Fibroblast of lung (primary cell): ENCODE data around the gene CBR3. TPM values are rescaled to one million over a fixed set of nuclear protein-coding genes. Genes with fewer than 3 reads are reported as not detected.
A peak's percentile ranks its signal among the peaks of the same experiment; 100 is the strongest.

ENCODE experiments used
- DNase-seq, 2 donors: peaks; one replicate each; pipeline versions ENCODE4 v3.0.0 to v3.0.0-alpha.2; 2010; ENCODE audit warnings: low read depth in 2 of 2
- H2AFZ ChIP-seq: 2 replicates; pipeline ENCODE4 v1.5.1; 2012; ENCODE audit warnings: low read length, control low read depth, inconsistent platforms
- H3K27ac ChIP-seq: 2 replicates; pipeline ENCODE4 v1.5.1; 2011; ENCODE audit warnings: low read length, control low read depth; ENCODE audit not compliant: insufficient read depth
- H3K27me3 ChIP-seq: 2 replicates; pipeline ENCODE4 v1.5.1; 2011; ENCODE audit warnings: mild to moderate bottlenecking, low read length; ENCODE audit not compliant: control insufficient read depth, insufficient read depth
- H3K36me3 ChIP-seq: 2 replicates; pipeline ENCODE4 v1.5.1; 2011; ENCODE audit warnings: low read length; ENCODE audit not compliant: control insufficient read depth, insufficient read depth
- H3K4me1 ChIP-seq: 2 replicates; pipeline ENCODE4 v1.5.1; 2011; ENCODE audit warnings: low read length; ENCODE audit not compliant: control insufficient read depth, insufficient read depth; ENCODE audit errors: extremely low read depth
- H3K4me2 ChIP-seq: 2 replicates; pipeline ENCODE4 v1.5.1; 2011; ENCODE audit warnings: low read length, control low read depth; ENCODE audit not compliant: insufficient read depth; ENCODE audit errors: extremely low read depth
- H3K4me3 ChIP-seq, 4 experiments: fragments of 200-600 bp in 1 of 4; sonication (generic) in 1 of 4; replicated peaks in 1 of 4; 2 replicates each; pipeline ENCODE4 v1.5.1; 2011 to 2016; ENCODE audit warnings: low read length in 4 of 4, low read depth in 3 of 4, mild to moderate bottlenecking in 3 of 4, control low read depth in 2 of 4, inconsistent platforms in 1 of 4, mixed read lengths in 1 of 4; ENCODE audit not compliant: insufficient read depth in 1 of 4; ENCODE audit errors: control extremely low read depth in 1 of 4
- H3K79me2 ChIP-seq: 2 replicates; pipeline ENCODE4 v1.5.1; 2012; ENCODE audit warnings: mild to moderate bottlenecking, low read length, inconsistent platforms; ENCODE audit not compliant: control insufficient read depth, insufficient read depth
- H3K9ac ChIP-seq: 2 replicates; pipeline ENCODE4 v1.5.1; 2011; ENCODE audit warnings: mild to moderate bottlenecking, low read length, control low read depth; ENCODE audit not compliant: insufficient read depth
- H3K9me3 ChIP-seq: 2 replicates; pipeline ENCODE4 v1.5.1; 2012; ENCODE audit warnings: low read depth, low read length; ENCODE audit not compliant: control insufficient read depth, insufficient read depth
- H4K20me1 ChIP-seq: 2 replicates; pipeline ENCODE4 v1.5.1; 2011; ENCODE audit warnings: low read length; ENCODE audit not compliant: control insufficient read depth, insufficient read depth; ENCODE audit errors: extremely low read depth
- EZH2 ChIP-seq: IDR thresholded peaks from 2 replicates; pipeline ENCODE4 v1.5.1; 2012; ENCODE audit warnings: low read length, control low read depth, mild to moderate bottlenecking; ENCODE audit errors: missing control alignments
- polyA plus RNA-seq, 2 donors: library from polyadenylated mRNA; depleted of rRNA in 1 of 2; stranded (reverse) in 1 of 2; unstranded in 1 of 2; fragments of >200 nt; gene quantifications; 2 replicates each; pipeline ENCODE4 v1.2.1, GENCODE V29; 2011 to 2012; ENCODE audit warnings: missing spikeins in 1 of 2
- total RNA-seq: library from RNA; depleted of rRNA; stranded (reverse); fragments of >200 nt; gene quantifications from 2 replicates; pipeline ENCODE4 v1.2.1, GENCODE V29; 2014
- TF ChIP-seq, protein P1 (sequence below), 2 donors: IDR thresholded peaks in 1 of 2; conservative IDR thresholded peaks in 1 of 2; 1 replicate in 1 of 2; 2 replicates in 1 of 2; pipeline ENCODE4 v1.5.1; 2011 to 2012; ENCODE audit warnings: low read length in 2 of 2, control low read depth in 1 of 2, inconsistent platforms in 1 of 2, low read depth in 1 of 2, mild to moderate bottlenecking in 1 of 2

Gene CBR3
- total and polyA plus RNA-seq, 2 donors (not counting 1 experiment from before 2014, with no cell fraction given), result 13.2 to 21.1 TPM

DNA sequence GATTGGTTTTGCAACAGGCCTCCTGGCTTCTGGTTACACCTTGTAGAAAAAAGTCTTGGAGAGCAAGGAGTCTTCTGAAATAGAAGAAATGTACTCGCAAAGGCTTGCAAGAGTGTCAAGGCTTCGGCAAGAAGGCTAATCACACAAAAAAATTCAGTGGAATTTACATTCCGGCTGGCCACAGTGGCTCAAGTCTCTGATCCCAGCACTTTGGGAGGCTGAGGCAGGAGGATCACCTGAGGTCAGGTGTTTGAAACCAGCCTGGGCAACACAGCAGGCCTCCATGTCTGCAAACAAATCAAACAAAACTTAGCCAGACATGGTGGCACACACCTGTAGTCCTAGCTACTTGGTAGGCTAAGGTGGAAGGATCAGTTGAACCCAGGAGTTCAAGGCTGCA, 14.0 kb downstream of the CBR3 start:
- no peak overlapping the region for H3K4me3 ChIP-seq
- no peak overlapping the region for H3K4me2 ChIP-seq
- no peak overlapping the region for H3K27ac ChIP-seq
- DNase-seq, result no peak
- H3K4me1 ChIP-seq, result peaks cover 6% of the 10 kb centered on the region
- no peak overlapping the region for H3K9ac ChIP-seq
- TF ChIP-seq EZH2, result no peak
- TF ChIP-seq, protein P1, sequence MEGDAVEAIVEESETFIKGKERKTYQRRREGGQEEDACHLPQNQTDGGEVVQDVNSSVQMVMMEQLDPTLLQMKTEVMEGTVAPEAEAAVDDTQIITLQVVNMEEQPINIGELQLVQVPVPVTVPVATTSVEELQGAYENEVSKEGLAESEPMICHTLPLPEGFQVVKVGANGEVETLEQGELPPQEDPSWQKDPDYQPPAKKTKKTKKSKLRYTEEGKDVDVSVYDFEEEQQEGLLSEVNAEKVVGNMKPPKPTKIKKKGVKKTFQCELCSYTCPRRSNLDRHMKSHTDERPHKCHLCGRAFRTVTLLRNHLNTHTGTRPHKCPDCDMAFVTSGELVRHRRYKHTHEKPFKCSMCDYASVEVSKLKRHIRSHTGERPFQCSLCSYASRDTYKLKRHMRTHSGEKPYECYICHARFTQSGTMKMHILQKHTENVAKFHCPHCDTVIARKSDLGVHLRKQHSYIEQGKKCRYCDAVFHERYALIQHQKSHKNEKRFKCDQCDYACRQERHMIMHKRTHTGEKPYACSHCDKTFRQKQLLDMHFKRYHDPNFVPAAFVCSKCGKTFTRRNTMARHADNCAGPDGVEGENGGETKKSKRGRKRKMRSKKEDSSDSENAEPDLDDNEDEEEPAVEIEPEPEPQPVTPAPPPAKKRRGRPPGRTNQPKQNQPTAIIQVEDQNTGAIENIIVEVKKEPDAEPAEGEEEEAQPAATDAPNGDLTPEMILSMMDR (conservative IDR thresholded peaks at IDR 0.05 in 1 of 2, IDR thresholded peaks at IDR 0.05 in 1 of 2; ENCODE audit: low read depth in 1 of 2, low read length in 2 of 2), result no peak
- no peaks in the 10 kb centered on the region for H3K36me3 ChIP-seq
- H2AFZ ChIP-seq, result no peak overlapping the region
- H3K27me3 ChIP-seq, result no peaks in the 10 kb centered on the region
- H3K79me2 ChIP-seq, result no peaks in the 10 kb centered on the region
- H3K9me3 ChIP-seq, result no peaks in the 10 kb centered on the region
- no peaks in the 10 kb centered on the region for H4K20me1 ChIP-seq

DNA sequence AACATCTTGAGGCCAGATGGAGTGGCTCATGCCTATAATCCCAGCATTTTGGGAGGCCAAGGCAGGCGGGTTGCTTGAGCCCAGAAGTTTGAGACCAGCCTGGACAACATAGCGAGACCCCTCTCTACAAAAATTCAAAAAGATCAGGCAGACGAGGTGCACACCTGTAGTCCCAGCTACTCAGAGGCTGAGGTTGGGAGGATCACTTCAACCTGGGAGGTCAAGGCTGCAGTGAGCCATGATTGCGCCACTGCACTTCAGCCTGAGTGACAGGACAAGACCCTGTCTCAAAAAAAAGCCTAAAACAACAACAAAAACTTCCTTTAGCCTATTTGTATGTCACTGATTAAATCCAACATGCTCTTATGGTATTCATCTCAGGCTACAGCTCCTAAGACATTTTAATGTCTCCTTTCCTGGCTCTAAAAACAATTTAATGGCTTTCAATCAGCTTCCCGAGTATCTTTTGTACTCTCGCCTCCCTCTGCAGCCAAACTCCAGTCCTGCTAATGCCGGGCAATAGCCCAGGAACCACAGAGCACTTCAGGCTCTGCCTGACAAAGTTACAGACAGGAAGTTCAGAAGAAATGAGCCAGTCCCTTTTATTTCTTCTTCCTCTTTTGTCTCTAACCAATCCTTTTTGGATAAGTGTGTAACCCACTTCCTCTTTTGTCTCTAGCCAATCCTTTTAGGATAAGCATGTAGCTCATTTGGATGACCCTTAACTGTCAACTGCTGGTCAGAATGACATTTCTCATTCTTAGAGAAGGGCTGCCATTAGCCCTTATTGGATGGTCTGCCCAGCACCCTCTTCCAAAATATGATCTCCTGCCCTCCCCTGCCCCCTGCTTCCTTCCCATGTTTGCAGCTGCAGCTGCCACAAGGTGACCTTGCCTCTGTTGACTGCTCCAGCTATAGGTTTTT, 15.2 kb downstream of the CBR3 start:
- Histone ChIP-seq H3K27me3 (no peaks in the 10 kb centered on the region), H4K20me1 (no peaks in the 10 kb centered on the region), H3K79me2 (no peaks in the 10 kb centered on the region), H3K4me1 (peaks cover 6% of the 10 kb centered on the region), H3K4me3 (no peak overlapping the region), H2AFZ (peak overlapping the region; percentile 11), H3K36me3 (no peaks in the 10 kb centered on the region), H3K9me3 (no peaks in the 10 kb centered on the region), H3K9ac (no peak overlapping the region), H3K4me2 (no peak overlapping the region), H3K27ac (no peak overlapping the region)
- no peak for TF ChIP-seq EZH2
- TF ChIP-seq, protein P1 (conservative IDR thresholded peaks at IDR 0.05 in 1 of 2, IDR thresholded peaks at IDR 0.05 in 1 of 2; ENCODE audit: low read depth in 1 of 2, low read length in 2 of 2), result no peak
- peak; percentile 58 to 81 for DNase-seq

DNA sequence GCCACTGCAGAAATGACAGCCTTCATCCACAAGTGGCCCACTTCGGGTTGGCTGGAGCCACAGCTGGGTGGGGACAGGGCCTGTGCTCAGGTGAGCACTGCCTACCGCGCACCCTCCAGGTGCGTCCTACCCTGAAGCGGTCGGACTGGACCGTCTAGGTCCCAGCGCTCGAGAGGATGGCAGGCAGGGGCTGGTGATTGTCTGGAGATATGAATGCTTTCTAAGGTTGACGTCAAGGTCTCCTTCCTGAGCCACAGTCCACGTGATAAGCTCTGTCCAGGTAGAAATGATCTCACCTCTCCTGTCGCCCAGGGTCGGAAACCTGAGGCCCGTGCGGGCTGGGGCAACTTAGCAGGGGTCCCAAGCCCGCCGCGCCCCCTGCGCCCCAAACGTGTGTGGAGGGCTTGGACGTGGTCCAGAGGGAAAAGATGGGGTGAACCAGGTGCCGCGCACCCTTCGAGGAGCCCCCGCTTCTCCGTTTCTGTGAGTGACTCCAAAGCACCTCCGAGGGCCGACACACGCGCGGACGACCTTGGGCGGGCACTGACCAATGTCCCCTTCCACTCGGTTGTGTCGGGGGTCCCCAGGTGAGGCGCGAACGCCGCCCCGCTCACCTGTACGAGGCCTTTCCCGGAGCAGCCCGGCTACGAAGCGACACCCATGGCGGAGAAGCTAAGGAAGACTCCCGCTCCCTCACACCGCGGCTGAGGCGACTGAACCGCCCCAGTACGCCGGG, 20.9 kb downstream of the CBR3 start:
- H3K27ac ChIP-seq, result peak overlapping the region; percentile 34
- TF ChIP-seq EZH2, result no peak
- TF ChIP-seq, protein P1 (conservative IDR thresholded peaks at IDR 0.05 in 1 of 2, IDR thresholded peaks at IDR 0.05 in 1 of 2; ENCODE audit: low read depth in 1 of 2, low read length in 2 of 2), result no peak

More for the DNA sequence above, 20.9 kb downstream of the CBR3 start:
- Histone ChIP-seq H3K9ac (peak overlapping the region; percentile 67), H3K9me3 (no peaks in the 10 kb centered on the region), H3K36me3 (peaks cover 2% of the 10 kb centered on the region), H4K20me1 (no peaks in the 10 kb centered on the region), H3K4me1 (peaks cover 5% of the 10 kb centered on the region), H3K27me3 (no peaks in the 10 kb centered on the region), H3K79me2 (peaks cover 11% of the 10 kb centered on the region), H3K4me2 (peak overlapping the region; percentile 94), H3K4me3 (peak overlapping the region; percentile 57 to 83 (median 74)), H2AFZ (peak overlapping the region; percentile 91)
- DNase-seq, result no peak
